Osteocyte (in vitro differentiated cells): ENCODE data around the gene PTPRF. TPM values are rescaled to one million over a fixed set of nuclear protein-coding genes. Genes with fewer than 3 reads are reported as not detected.
A peak's percentile ranks its signal among the peaks of the same experiment; 100 is the strongest.

Experiments used
- DNase-seq: peaks from one replicate; pipeline ENCODE4 v3.0.0; 2021; ENCODE audit warnings: mixed read lengths; ENCODE audit not compliant: unreplicated experiment; ENCODE audit errors: extremely low spot score
- H3K27ac Mint-ChIP-seq: one replicate; pipeline ENCODE4 v1.8.0; 2021; ENCODE audit warnings: mild to moderate bottlenecking, mixed read lengths; ENCODE audit not compliant: unreplicated experiment
- H3K27me3 Mint-ChIP-seq: one replicate; pipeline ENCODE4 v1.8.0; 2021; ENCODE audit warnings: mixed read lengths; ENCODE audit not compliant: unreplicated experiment
- H3K36me3 Mint-ChIP-seq: one replicate; pipeline ENCODE4 v1.8.0; 2021; ENCODE audit warnings: mixed read lengths; ENCODE audit not compliant: unreplicated experiment
- H3K4me1 Mint-ChIP-seq: one replicate; pipeline ENCODE4 v1.8.0; 2021; ENCODE audit warnings: mixed read lengths; ENCODE audit not compliant: unreplicated experiment
- H3K4me3 Mint-ChIP-seq: one replicate; pipeline ENCODE4 v1.8.0; 2021; ENCODE audit warnings: mild to moderate bottlenecking, moderate library complexity, mixed read lengths; ENCODE audit not compliant: unreplicated experiment
- H3K9me3 Mint-ChIP-seq: one replicate; pipeline ENCODE4 v1.8.0; 2021; ENCODE audit warnings: mixed read lengths; ENCODE audit not compliant: unreplicated experiment
- total RNA-seq: library from RNA; stranded (reverse); gene quantifications from 2 replicates; pipeline ENCODE4 v1.2.1, GENCODE V29; 2021
- TF ChIP-seq, protein P1 (sequence below): fragments of 200-600 bp; sonication (generic); IDR thresholded peaks from 2 replicates; pipeline ENCODE4 v1.5.0; 2021; ENCODE audit warnings: antibody characterized with exemption, mild to moderate bottlenecking, moderate library complexity

The PTPRF gene
- total RNA-seq, 1 donor from 2014 or later, result 37.3 TPM

DNA sequence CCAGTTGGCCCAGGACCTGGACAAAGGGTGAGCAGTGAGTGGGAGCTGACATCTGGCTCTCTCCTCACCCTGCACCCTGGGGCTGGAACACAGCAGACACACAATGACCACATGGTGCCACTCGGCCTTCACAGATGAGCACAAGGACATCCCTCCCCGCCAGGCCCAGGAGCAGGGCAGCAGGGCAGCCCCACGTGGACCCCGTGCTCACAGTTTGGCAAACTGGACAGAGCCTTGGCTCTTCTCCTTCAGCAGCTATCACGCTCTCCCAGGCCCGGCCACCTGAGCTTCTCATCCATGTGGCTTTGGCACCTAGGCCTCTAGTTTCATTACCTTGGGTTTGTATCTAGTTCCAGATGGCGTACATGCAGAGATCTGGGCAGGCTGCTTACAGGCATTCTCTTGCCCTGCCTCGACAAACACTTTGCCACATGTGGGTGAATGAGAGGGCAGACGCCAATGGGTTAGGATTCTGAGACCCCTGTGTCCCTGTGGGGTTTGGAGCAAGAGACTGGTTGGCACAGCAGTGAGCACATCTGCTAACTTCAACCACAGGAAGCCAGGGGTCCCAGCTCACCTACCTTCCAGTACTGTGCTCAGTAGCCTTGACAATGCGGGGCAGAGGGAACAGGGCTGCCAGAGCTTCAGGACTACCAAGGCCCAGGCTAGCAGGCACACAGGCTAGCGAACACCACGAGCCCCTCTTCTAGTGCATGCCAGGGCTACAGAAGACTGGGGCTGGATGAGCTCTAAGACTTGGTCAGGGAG, 3.4 kb upstream of the PTPRF start:
- TF ChIP-seq, protein P1, sequence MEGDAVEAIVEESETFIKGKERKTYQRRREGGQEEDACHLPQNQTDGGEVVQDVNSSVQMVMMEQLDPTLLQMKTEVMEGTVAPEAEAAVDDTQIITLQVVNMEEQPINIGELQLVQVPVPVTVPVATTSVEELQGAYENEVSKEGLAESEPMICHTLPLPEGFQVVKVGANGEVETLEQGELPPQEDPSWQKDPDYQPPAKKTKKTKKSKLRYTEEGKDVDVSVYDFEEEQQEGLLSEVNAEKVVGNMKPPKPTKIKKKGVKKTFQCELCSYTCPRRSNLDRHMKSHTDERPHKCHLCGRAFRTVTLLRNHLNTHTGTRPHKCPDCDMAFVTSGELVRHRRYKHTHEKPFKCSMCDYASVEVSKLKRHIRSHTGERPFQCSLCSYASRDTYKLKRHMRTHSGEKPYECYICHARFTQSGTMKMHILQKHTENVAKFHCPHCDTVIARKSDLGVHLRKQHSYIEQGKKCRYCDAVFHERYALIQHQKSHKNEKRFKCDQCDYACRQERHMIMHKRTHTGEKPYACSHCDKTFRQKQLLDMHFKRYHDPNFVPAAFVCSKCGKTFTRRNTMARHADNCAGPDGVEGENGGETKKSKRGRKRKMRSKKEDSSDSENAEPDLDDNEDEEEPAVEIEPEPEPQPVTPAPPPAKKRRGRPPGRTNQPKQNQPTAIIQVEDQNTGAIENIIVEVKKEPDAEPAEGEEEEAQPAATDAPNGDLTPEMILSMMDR, result no peak

GRCh38 chr1:43529206-43529731, 1.4 kb upstream of the PTPRF start:
- Mint-ChIP-seq H3K4me3 (peak overlapping the region; percentile 54), H3K27ac (peak overlapping the region; percentile 45), H3K4me1 (peaks cover 24% of the 10 kb centered on the region), H3K27me3 (no peaks in the 10 kb centered on the region), H3K9me3 (no peaks in the 10 kb centered on the region), H3K36me3 (no peaks in the 10 kb centered on the region)
- TF ChIP-seq, protein P1, result peak; percentile 98
- DNase-seq, result peak; percentile 93

More for the DNA sequence above, 3.4 kb upstream of the PTPRF start:
- no peak overlapping the region for H3K27ac Mint-ChIP-seq
- H3K4me3 Mint-ChIP-seq, result no peak overlapping the region
- no peaks in the 10 kb centered on the region for H3K36me3 Mint-ChIP-seq
- DNase-seq, result no peak
- peaks cover 16% of the 10 kb centered on the region for H3K4me1 Mint-ChIP-seq
- no peaks in the 10 kb centered on the region for H3K9me3 Mint-ChIP-seq
- no peaks in the 10 kb centered on the region for H3K27me3 Mint-ChIP-seq

- H3K27me3 Mint-ChIP-seq, result no peaks in the 10 kb centered on the region
- peak overlapping the region; percentile 92 for H3K4me3 Mint-ChIP-seq
- DNase-seq, result no peak
- TF ChIP-seq, protein P1, result no peak
- H3K4me1 Mint-ChIP-seq, result peaks cover 20% of the 10 kb centered on the region
- H3K9me3 Mint-ChIP-seq, result no peaks in the 10 kb centered on the region
- no peaks in the 10 kb centered on the region for H3K36me3 Mint-ChIP-seq
- peak overlapping the region; percentile 75 for H3K27ac Mint-ChIP-seq
These were observed 623 bp downstream of the PTPRF start for GRCh38 chr1:43531107-43531905.

- Mint-ChIP-seq H3K9me3 (no peaks in the 10 kb centered on the region), H3K27ac (peak overlapping the region; percentile 75), H3K27me3 (no peaks in the 10 kb centered on the region), H3K4me1 (peaks cover 20% of the 10 kb centered on the region), H3K36me3 (no peaks in the 10 kb centered on the region), H3K4me3 (peak overlapping the region; percentile 92)
- no peak for DNase-seq
- TF ChIP-seq, protein P1, result no peak
These were observed 1.4 kb downstream of the PTPRF start for GRCh38 chr1:43531906-43532584.
